ENCODE results near the gene RRAGD.

Gene RRAGD

DNA sequence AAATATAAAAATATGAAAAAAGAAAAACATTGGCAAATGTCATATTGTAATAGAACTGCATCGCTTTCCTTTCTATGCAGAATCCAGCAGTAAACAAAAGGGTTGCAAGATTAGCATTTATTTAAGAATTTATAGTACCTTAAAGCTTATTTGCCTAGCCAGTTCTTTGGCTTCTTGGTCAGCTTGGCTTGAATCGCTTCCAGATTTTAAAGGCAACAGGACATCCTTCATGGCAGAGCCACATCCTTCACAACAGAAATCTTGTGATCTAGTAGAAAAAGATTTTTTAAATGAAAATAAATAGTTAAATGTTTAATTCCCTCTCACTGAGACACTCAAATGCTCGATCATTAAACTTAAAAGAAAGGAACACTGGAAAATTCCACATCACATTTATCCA, 76.9 kb downstream of the RRAGD start:
- no peak for DNase-seq

DNA sequence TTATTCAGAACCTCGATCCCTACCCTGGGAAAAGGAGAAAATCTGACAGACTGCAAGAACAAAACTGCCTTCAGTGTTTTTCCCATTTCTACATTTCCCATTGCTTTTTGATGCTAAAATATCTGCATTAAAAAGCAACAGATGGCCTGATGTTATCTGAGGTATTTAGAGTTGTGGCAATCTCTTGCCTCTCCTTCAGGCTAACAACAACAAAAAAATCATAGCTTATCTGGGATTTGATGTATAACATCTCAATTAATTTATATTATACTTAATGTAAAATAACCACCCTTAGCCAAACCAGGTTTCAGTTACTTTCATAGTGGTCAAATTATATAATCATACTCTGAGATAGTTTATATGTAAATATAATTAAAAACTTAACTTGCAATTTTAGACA, 81.2 kb downstream of the RRAGD start:
- no peak for DNase-seq

DNA sequence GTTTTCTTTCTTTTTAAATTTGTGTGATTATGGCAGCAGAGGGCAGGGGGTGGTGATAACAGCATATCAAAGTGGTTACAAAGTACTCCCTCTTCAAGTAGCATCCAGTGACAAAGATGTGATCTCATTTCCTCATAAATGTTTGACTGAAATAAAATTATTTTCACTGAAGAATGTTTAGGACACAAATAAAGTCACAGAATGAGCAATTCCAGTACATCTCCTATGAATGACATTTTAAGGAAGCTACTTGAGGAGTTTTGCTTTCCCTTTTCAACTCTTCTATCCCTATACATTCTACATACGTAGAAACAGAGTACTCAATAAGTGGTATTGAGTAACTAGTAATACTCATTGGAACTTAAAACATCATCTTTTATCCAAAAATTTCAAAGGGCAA, 83.1 kb downstream of the RRAGD start:
- DNase-seq, result no peak

DNA sequence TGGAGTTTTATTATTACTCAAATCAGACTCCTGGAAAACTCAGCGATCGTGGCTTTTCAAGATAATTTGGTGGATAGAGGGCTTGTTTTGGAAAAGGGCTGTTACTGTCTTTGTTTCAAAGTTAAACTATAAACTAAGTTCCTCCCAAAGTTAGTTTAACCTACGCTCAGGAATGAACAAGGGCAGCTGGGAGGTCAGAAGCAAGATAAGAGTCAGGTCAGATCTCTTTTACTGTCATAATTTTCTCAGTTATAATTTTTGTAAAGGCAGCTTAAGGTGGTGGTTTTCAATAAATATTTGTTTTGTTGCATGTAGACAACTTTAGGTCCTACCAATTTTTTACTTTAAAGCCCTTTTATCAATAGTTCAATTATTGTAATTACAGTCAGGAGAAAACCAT, 87.8 kb downstream of the RRAGD start:
- DNase-seq, result no peak

DNA sequence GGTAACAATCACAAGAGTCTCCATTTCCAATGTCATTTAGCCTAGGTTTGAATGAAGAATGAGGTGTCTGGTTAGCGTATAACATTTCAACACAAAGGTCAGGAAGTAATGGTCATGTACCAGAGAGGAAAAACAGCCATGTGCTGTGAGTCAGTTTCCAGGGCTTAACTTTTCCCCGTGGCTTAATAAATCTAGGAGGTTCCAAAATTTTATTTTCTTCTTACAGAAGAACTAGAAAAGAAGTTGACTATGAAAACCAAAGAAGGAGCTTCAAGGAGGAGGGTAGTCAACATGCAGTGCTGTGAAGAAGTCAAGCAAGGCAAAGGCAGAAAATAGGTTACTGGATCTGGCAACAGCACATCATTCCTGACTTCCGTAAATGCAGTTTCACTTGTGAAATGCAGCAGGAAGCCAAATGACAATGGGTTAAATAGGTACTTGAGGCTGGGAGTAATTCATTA, 88.5 kb downstream of the RRAGD start:
- no peak for DNase-seq

DNA sequence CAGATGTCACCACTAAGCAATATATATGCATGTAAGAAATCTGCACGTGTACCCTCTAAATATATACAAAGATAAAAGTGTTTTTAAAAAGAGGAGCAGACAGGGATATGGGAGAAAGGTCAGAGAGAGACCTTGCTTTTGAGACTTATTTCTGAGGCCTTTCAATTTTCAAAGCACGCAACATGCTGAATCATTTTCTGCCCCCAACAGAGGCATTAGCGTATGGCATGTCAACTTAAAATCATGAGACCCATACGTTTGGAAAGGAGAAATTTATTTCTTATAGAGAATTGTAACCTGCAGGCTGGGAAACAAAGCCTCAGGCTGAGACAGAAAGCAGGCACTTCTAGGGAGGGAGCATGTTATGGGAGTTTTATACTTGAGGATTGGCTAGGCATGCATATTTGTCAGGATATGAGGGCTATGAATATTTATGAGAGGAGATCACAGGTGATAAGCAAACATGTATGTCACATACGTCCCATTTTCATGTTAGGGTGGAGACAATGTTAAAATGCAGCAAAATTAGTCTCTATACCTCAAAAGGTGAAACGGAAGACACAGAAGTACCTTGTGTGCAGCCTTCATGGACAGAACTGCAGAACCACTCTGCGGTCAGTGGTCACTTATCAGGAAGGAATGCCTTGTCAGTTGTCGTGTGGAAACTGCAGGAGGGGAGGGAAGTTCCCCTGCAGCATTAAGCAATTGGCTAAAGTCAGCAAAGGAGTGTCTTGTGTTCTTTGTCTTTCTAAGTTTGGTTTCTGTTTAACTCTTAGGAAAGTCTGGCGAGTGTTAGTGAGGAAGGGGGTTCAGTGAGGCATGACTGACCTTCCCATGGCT, 90.7 kb downstream of the RRAGD start:
- DNase-seq, result no peak

DNA sequence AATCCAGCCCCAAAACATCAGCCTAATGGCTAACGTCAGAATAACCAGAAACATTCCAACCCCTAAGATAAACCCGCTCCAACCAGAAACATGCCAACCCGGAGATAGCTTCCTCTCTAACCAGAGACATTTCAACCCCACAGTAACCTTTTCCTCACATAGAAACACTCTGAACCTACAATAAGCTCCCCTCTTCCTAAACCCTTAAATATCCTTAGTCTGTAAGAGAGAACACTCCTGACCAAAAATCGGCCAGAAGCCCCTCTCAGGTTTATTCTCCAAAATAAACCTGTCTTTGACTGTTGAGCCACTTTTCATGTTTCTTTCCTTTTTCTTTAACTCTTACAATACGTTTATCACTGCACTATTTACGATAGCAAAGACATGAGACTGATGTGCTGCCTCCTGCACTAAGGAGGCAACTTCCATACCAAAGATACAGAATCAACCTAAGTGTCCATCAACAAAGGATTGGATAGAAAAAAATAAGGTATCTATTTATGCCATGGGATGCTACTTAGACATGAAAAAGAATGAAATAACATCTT, 92.0 kb downstream of the RRAGD start:
- DNase-seq, result no peak

DNA sequence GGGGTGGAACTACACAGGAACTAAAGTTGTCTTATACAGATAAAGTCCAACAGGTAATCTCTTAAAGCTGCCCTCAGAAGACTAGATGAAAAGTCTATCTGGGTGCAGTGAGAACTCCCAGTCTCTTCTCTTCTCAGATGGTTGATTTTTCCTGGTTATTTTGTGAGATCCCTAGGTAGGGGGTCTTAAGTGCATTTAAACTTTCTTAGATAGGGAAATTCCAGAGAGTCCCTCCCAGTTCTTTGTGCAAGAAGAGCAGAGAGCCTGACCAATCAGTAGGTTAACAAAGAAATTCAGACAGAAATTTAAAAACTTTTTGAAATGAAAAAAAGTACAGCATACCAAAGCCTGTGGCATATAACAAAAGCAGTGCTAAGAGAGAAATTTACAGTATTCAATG, 95.0 kb downstream of the RRAGD start:
- DNase-seq, result no peak

DNA sequence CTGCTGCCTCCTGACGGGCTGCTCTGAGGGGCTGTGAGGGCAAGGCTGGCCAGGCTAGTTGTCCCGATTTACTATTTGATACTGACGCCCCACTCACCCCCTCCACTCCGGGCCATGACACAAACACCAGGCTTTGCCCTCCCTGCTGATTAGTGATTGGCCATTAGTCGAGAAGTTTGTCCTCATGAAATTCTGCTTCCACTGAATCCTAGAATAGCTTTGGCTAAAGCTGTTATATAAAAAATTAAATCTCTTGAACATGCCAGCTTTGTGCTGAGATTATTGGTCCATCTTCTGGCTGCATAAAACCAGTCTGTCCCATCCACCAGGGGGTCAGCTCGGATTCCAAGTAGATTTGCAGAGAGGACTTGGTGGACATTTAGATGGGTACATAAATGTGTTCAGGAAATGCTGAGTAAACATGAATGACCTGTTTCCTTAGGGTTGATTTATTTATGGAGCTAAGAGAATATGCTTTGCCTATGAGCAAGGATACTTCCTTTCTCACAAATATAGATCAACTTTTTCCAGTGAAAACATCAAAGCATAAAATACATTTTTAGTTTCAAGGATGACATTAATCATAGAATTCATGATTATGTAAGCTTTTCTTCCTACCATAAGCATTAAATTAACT, 96.7 kb downstream of the RRAGD start, which contains the start of gene GABRR2:
Gene GABRR2, minus strand, starts transcription at position 51 of the 637 bp plus-strand sequence. CDS start 134 bp downstream, outside the sequence.
- DNase-seq, result no peak

DNA sequence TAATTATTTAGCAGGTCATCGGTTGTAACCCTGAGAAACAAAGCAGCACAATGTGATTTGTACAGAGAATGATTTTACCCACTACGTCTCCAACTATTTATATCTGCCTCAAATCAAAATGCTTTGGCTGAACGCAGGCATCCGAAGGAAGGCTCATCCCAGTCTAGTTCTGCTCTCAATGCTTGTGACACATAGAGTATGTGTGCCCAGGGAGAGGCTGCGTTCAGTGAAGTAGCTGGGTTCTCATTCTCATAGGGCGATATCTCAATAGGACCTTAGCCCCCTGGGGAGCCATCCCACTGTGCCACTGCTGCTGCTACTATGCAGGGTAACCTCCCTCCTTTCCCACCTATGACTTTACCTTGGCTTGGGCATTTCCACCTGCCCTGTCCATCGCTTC, 97.4 kb downstream of the RRAGD start:
- DNase-seq, result no peak
